OCI-LY7 (cell line): ENCODE measurements around the gene FREY1.

Source experiments
- CTCF ChIP-seq: fragments of 200-600 bp; sonication (generic); conservative IDR thresholded peaks from 2 replicates; pipeline ENCODE4 v1.5.1; 2014; ENCODE audit warnings: mild to moderate bottlenecking, antibody characterized with exemption, low read length, moderate library complexity, mixed read lengths
- EZH2phosphoT487 ChIP-seq: fragments of 200-600 bp; sonication (generic); IDR thresholded peaks from 2 replicates; pipeline ENCODE4 v1.6.1; 2018; ENCODE audit warnings: low read depth, borderline replicate concordance, mild to moderate bottlenecking, mixed run types, antibody characterized with exemption, low read length, moderate library complexity, mixed read lengths

GRCh38 chr11:45927684-45928413, 20.8 kb upstream of the FREY1 start:
- no peak for TF ChIP-seq CTCF
- TF ChIP-seq EZH2phosphoT487 = no peak
